Tibial nerve (tissue), 4 donors: Measurements from ENCODE around the gene BCAN. TPM values are rescaled to one million over a fixed set of nuclear protein-coding genes. Genes with fewer than 3 reads are reported as not detected.
A peak's percentile ranks its signal among the peaks of the same experiment; 100 is the strongest.

ENCODE experiments used
- DNase-seq, 2 donors: peaks; one replicate each; pipeline ENCODE4 v3.0.0-alpha.2; 2019; ENCODE audit warnings: low spot score in 2 of 2
- H3K27ac ChIP-seq, 4 donors: fragments of 200-600 bp; sonication (generic) in 3 of 4; one replicate each; pipeline ENCODE4 v1.5.1; 2017 to 2019; ENCODE audit warnings: mild to moderate bottlenecking in 1 of 4
- H3K27me3 ChIP-seq, 2 donors: fragments of 200-600 bp; sonication (generic) in 1 of 2; one replicate each; pipeline versions ENCODE4 v1.5.1 to v1.6.0; 2017 to 2019
- H3K36me3 ChIP-seq, 3 donors: fragments of 200-600 bp; sonication (generic); one replicate each; pipeline ENCODE4 v1.5.1; 2018 to 2019
- H3K4me1 ChIP-seq, 4 donors: fragments of 200-600 bp; sonication (generic) in 3 of 4; one replicate each; pipeline ENCODE4 v1.5.1; 2017 to 2019
- H3K4me3 ChIP-seq, 4 donors: fragments of 200-600 bp; sonication (generic) in 3 of 4; one replicate each; pipeline ENCODE4 v1.5.1; 2017 to 2019; ENCODE audit warnings: mild to moderate bottlenecking in 1 of 4, moderate library complexity in 1 of 4
- H3K9me3 ChIP-seq, 4 donors: fragments of 200-600 bp; sonication (generic) in 3 of 4; one replicate each; pipeline ENCODE4 v1.5.1; 2017 to 2019
- CTCF ChIP-seq, 5 experiments: fragments of 200-600 bp in 3 of 5; fragments of 450-650 bp in 2 of 5; sonication (generic) in 3 of 5; IDR thresholded peaks; one replicate each; pipeline ENCODE4 v1.5.1; 2016 to 2019; ENCODE audit warnings: antibody characterized with exemption in 5 of 5, mild to moderate bottlenecking in 3 of 5, moderate library complexity in 2 of 5
- EP300 ChIP-seq, 2 donors: sonication (generic); formaldehyde crosslinking; IDR thresholded peaks; one replicate each; pipeline ENCODE4 v1.6.1; 2017; ENCODE audit warnings: antibody characterized with exemption in 2 of 2, mild to moderate bottlenecking in 1 of 2
- POLR2A ChIP-seq, 2 donors: fragments of 450-650 bp; IDR thresholded peaks; one replicate each; pipeline ENCODE4 v1.6.1; 2017; ENCODE audit warnings: antibody characterized with exemption in 2 of 2, mild to moderate bottlenecking in 2 of 2, moderate library complexity in 2 of 2
- WGBS, 2 donors: methylation state at CpG; one replicate each; pipeline ENCODE4 v1.1.5; 2018; 5-methylcytosine and 5-hydroxymethylcytosine counted together
- total RNA-seq, 4 donors: library from RNA; depleted of rRNA; stranded (reverse); fragments of >200 nt; gene quantifications; one replicate each; pipeline ENCODE4 v1.1.0, GENCODE V29; 2016

The BCAN gene
- total RNA-seq, 4 donors from 2014 or later, result not detected

GRCh38 chr1:156704166-156704711 lies 62.3 kb downstream of the BCAN start:
- H3K9me3 ChIP-seq, result no peaks in the 10 kb centered on the region
- DNase-seq, result no peak
- TF ChIP-seq POLR2A (IDR thresholded peaks at IDR 0.05) (no peak), EP300 (IDR thresholded peaks at IDR 0.05) (no peak), CTCF (IDR thresholded peaks at IDR 0.05) (no peak)
- H3K27me3 ChIP-seq, result peaks cover 0 to 23% of the 10 kb centered on the region in 2 donors
- H3K27ac ChIP-seq, result peak overlapping the region in 2 of 4 donors; percentile 86 to 89
- 30 to 46% methylated on average over 10 of the region's 10 CpGs for WGBS, 2 donors
- peak overlapping the region in 1 of 4 donors; percentile 54 for H3K4me3 ChIP-seq
- H3K36me3 ChIP-seq, result peaks cover 0 to 13% (median 0%) of the 10 kb centered on the region in 3 donors
- peaks cover 0 to 64% (median 31%) of the 10 kb centered on the region in 4 donors for H3K4me1 ChIP-seq

- peak overlapping the region; percentile 31 to 89 (median 68) for H3K27ac ChIP-seq
- peak overlapping the region; percentile 35 to 58 (median 46) for H3K4me3 ChIP-seq
- no peaks in the 10 kb centered on the region for H3K9me3 ChIP-seq
- H3K4me1 ChIP-seq, result peaks cover 0 to 70% (median 36%) of the 10 kb centered on the region in 4 donors
- H3K27me3 ChIP-seq, result peaks cover 0 to 23% of the 10 kb centered on the region in 2 donors
- TF ChIP-seq CTCF (IDR thresholded peaks at IDR 0.05) (no peak), EP300 (IDR thresholded peaks at IDR 0.05) (peak in 1 of 2 donors; percentile 44), POLR2A (IDR thresholded peaks at IDR 0.05) (no peak)
- WGBS, 2 donors, result 1 to 4% methylated on average over 24 to 29 of the region's 29 CpGs
- H3K36me3 ChIP-seq, result peaks cover 0 to 9% (median 0%) of the 10 kb centered on the region in 3 donors
- DNase-seq, result peak; percentile 37 to 47
Observed at GRCh38 chr1:156704930-156705320, 63.0 kb downstream of the BCAN start.

- Histone ChIP-seq H3K9me3 (no peaks in the 10 kb centered on the region), H3K4me3 (peak within 1 kb of the TSS; percentile 35 to 58 (median 46)), H3K36me3 (peaks cover 0 to 4% (median 0%) of the 10 kb centered on the region in 3 donors), H3K4me1 (peaks cover 0 to 75% (median 36%) of the 10 kb centered on the region in 4 donors), H3K27me3 (peaks cover 0 to 23% of the 10 kb centered on the region in 2 donors), H3K27ac (peak within 1 kb of the TSS; percentile 31 to 89 (median 68))
- no peak for DNase-seq
- TF ChIP-seq CTCF (IDR thresholded peaks at IDR 0.05) (no peak), EP300 (IDR thresholded peaks at IDR 0.05) (no peak), POLR2A (IDR thresholded peaks at IDR 0.05) (no peak)
- WGBS, 2 donors, result 2% methylated on average over 31 to 38 of the region's 42 CpGs
Observed at GRCh38 chr1:156705321-156705917, 63.5 kb downstream of the BCAN start, which contains the start of gene CRABP2. Gene CRABP2, minus strand, starts transcription at chr1:156705583. Its CDS starts 137 bp downstream, at chr1:156705446.

- peak; percentile 69 to 88 (median 76) for TF ChIP-seq CTCF (IDR thresholded peaks at IDR 0.05)
- TF ChIP-seq POLR2A (IDR thresholded peaks at IDR 0.05), result no peak
- H3K4me1 ChIP-seq, result peaks cover 0 to 82% (median 36%) of the 10 kb centered on the region in 4 donors
Observed at GRCh38 chr1:156705918-156706656, 64.2 kb downstream of the BCAN start.

More at GRCh38 chr1:156705918-156706656, 64.2 kb downstream of the BCAN start:
- peak; percentile 49 to 68 for DNase-seq
- peak overlapping the region; percentile 31 to 89 (median 68) for H3K27ac ChIP-seq
- peak overlapping the region; percentile 35 to 58 (median 46) for H3K4me3 ChIP-seq
- no peaks in the 10 kb centered on the region for H3K9me3 ChIP-seq
- H3K27me3 ChIP-seq, result peaks cover 0 to 23% of the 10 kb centered on the region in 2 donors
- H3K36me3 ChIP-seq, result no peaks in the 10 kb centered on the region
- 1% methylated on average over 31 to 45 of the region's 45 CpGs for WGBS, 2 donors
